Bronchial epithelial cell (primary cell): ENCODE measurements around the gene ETFA. TPM values are rescaled to one million over a fixed set of nuclear protein-coding genes. Genes with fewer than 3 reads are reported as not detected.

Experiments used
- DNase-seq: peaks from one replicate; pipeline ENCODE4 v3.0.0-alpha.2; 2010; ENCODE audit warnings: low read depth
- FAIRE-seq: peaks from 2 replicates; lab custom pipeline; 2011; peaks lifted over from hg19 to GRCh38; lab: Jason Lieb, UNC
- H3K27me3 ChIP-seq: 2 replicates; pipeline ENCODE4 v1.5.1; 2011; ENCODE audit warnings: low read length; ENCODE audit not compliant: control insufficient read depth, insufficient read depth
- H3K36me3 ChIP-seq: 2 replicates; pipeline ENCODE4 v1.5.1; 2011; ENCODE audit warnings: low read length; ENCODE audit not compliant: control insufficient read depth, insufficient read depth
- H3K4me3 ChIP-seq: 2 replicates; pipeline ENCODE4 v1.5.1; 2011; ENCODE audit warnings: mild to moderate bottlenecking, low read depth, low read length, control low read depth
- total RNA-seq: library from RNA; depleted of rRNA; stranded (reverse); fragments of >200 nt; gene quantifications from 2 replicates; pipeline ENCODE4 v1.2.1, GENCODE V29; 2014
- TF ChIP-seq, protein P1 (sequence below): IDR thresholded peaks from 2 replicates; pipeline ENCODE4 v1.5.1; 2011; ENCODE audit warnings: mild to moderate bottlenecking, moderate library complexity, low read length, control low read depth, inconsistent platforms; ENCODE audit not compliant: insufficient read depth, severe bottlenecking

Gene ETFA
- total RNA-seq, 1 donor from 2014 or later = 223 TPM

DNA sequence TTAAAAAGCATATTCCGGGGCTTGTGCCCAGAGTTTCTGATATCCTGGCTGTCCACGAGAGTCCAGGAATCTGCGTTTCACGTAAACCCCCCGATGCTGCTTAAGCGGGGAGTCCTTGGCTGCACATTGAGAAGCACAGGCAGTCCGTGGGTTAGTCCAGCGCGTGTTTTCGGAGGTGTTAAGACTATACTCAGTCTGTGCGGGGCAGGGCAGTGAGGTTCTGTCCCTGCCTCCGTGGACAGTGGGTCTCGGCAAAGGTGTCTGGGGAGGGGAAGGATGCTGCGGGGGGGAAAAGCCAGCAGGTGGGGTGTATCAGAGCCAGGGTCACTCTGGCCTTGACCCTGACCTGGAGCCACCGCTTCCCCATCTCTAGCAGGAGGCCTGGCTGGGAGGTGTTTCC lies 145.3 kb downstream of the ETFA start:
- FAIRE-seq (no peak), DNase-seq (no peak)
- Histone ChIP-seq H3K27me3 (peaks cover 5% of the 10 kb centered on the region), H3K4me3 (no peak overlapping the region), H3K36me3 (no peaks in the 10 kb centered on the region)
- TF ChIP-seq, protein P1, sequence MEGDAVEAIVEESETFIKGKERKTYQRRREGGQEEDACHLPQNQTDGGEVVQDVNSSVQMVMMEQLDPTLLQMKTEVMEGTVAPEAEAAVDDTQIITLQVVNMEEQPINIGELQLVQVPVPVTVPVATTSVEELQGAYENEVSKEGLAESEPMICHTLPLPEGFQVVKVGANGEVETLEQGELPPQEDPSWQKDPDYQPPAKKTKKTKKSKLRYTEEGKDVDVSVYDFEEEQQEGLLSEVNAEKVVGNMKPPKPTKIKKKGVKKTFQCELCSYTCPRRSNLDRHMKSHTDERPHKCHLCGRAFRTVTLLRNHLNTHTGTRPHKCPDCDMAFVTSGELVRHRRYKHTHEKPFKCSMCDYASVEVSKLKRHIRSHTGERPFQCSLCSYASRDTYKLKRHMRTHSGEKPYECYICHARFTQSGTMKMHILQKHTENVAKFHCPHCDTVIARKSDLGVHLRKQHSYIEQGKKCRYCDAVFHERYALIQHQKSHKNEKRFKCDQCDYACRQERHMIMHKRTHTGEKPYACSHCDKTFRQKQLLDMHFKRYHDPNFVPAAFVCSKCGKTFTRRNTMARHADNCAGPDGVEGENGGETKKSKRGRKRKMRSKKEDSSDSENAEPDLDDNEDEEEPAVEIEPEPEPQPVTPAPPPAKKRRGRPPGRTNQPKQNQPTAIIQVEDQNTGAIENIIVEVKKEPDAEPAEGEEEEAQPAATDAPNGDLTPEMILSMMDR = no peak

Other genes with a start within 250 kb of the ETFA start
- gene ISL2, start 25.3 kb upstream of the ETFA start, total RNA-seq = 0.26 TPM in 1 of 2 replicates, not detected in the other